Measurements from ENCODE around the gene ST8SIA4.

Gene ST8SIA4

GRCh38 chr5:100898504-100899346 lies 4.4 kb downstream of the ST8SIA4 start:
- no peak for DNase-seq (ENCODE audit: insufficient read length, low spot score)
- no peak for TF ChIP-seq POLR2A (IDR thresholded peaks at IDR 0.05; ENCODE audit: low read depth, low read length)
- no peak for FAIRE-seq

DNA sequence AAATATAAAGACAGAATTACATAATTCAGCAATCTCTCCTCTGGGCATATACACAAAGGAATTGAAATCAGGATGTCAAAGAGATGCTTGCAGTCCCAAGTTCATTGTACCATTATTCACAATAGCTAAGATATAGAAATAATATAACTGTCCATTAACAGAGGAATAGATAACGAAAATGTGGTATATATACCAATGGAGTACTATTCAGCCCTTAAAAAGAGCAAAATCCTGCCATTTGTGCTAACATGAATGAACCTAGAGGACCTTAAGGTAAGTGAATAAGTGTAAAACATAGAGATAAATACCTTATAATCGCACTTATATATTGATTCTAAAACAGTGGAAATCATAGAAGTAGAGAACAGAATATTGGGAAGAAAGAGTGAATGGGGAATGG lies 7.0 kb downstream of the ST8SIA4 start:
- no peak for TF ChIP-seq POLR2A (IDR thresholded peaks at IDR 0.05; ENCODE audit: low read depth, low read length)
- FAIRE-seq = no peak

DNA sequence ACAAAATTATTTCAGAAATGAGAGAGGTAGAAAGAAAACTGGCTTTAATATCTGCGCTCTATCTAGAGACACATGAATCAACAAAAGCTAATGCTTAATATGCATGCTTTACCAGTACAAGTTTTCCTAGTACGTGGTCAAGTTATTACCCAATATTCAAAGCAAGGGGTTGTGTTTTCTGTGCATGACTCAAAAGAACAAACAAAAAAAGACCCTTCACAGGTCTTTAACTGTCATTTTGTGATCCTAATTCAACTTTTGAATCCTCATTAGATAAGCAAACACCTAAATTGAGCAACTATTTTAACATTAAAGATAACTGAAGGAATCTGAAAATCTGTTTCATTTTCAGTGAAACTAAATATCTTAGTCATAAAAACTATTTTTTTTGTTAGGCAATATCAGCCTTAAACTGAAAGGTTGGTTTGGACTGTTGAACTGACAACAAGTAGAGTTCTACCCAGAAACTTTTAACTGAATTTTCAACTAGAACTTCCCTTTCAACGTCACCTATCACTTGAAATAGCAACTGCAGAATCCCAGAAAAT lies 12.5 kb downstream of the ST8SIA4 start:
- no peak for DNase-seq (ENCODE audit: insufficient read length, low spot score)

More for the DNA sequence above, 7.0 kb downstream of the ST8SIA4 start:
- DNase-seq (ENCODE audit: insufficient read length, low spot score) = no peak

GRCh38 chr5:100889896-100890295 lies 13.2 kb downstream of the ST8SIA4 start:
- no peak for TF ChIP-seq POLR2A (IDR thresholded peaks at IDR 0.05; ENCODE audit: low read depth, low read length)
- DNase-seq (ENCODE audit: insufficient read length, low spot score) (no peak), FAIRE-seq (no peak)

More for the DNA sequence above, 12.5 kb downstream of the ST8SIA4 start:
- no peak for TF ChIP-seq POLR2A (IDR thresholded peaks at IDR 0.05; ENCODE audit: low read depth, low read length)
- peak; percentile 65 for FAIRE-seq

DNA sequence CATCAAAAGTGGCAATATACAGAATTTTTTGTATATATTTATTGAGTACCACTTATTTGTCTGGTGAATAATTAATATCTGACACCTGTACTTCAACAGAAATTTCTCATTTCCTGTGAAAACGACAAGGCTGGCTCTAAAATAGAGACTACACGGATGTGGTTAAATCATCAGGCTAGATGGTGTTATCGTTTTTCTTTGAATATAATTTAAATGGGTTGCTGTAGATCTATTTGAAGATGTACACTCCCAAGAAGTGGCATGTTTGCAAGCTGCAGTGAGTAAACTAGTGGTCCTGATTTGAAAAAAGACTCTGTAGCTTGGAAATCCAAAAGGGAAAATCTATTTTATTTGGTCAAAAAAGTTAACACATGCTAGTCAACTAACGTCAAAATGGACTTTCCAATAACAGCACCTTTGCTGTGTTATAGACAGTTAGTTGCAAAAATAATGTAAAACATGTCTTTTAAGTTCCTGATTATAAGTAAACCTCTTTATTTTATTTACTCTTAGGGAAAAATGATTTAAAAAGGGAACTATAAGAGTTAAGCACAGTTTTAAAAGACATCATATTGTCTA lies 13.8 kb downstream of the ST8SIA4 start:
- no peak for DNase-seq (ENCODE audit: insufficient read length, low spot score)
- TF ChIP-seq POLR2A (IDR thresholded peaks at IDR 0.05; ENCODE audit: low read depth, low read length) = no peak
- FAIRE-seq = no peak

- DNase-seq (ENCODE audit: insufficient read length, low spot score) (no peak), FAIRE-seq (no peak)
- no peak for TF ChIP-seq POLR2A (IDR thresholded peaks at IDR 0.05; ENCODE audit: low read depth, low read length)
These were observed 25.8 kb downstream of the ST8SIA4 start for GRCh38 chr5:100877274-100877673.

DNA sequence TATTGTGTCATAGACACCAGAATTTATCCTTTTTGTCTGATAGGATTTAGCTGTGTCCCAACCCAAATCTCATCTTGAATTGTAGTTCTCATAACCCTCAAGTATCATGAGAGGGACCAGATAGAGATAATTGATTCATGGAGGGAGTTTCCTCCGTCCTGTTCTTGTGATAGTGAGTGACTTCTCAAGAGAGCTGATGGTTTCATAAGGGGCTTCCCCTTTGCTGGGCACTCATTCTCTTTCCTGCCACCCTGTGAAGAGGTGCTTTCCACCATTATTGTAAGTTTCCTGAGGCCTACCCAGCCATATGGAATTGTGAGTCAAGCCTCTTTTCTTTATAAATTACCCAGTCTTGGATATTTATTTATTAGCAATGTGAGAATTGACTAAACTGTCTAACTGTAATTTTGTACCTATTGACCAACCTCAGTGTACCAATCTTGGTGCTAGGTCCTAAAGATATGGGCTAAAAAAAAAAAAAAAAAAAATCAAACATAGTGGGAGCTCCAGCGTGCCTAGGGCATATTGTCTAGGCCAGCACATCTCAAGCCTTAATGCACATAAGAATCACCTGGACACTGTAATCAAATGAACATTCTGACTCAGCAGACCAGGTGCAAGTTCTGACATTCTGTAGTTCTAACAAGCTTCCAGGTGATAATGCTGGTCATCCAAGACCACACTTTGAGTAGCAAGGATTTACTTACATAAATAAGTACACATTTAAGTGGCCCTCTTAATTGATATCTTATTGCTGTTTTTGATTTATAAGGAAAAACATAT lies 30.5 kb downstream of the ST8SIA4 start:
- DNase-seq (ENCODE audit: insufficient read length, low spot score) (no peak), FAIRE-seq (no peak)
- TF ChIP-seq POLR2A (IDR thresholded peaks at IDR 0.05; ENCODE audit: low read depth, low read length) = no peak

- FAIRE-seq = no peak
These were observed 36.0 kb downstream of the ST8SIA4 start for GRCh38 chr5:100867039-100867562.

GRCh38 chr5:100864931-100865330 lies 38.2 kb downstream of the ST8SIA4 start:
- no peak for TF ChIP-seq POLR2A (IDR thresholded peaks at IDR 0.05; ENCODE audit: low read depth, low read length)
- DNase-seq (ENCODE audit: insufficient read length, low spot score) (no peak), FAIRE-seq (no peak)

More at GRCh38 chr5:100867039-100867562, 36.0 kb downstream of the ST8SIA4 start:
- TF ChIP-seq POLR2A (IDR thresholded peaks at IDR 0.05; ENCODE audit: low read depth, low read length) = no peak
- DNase-seq (ENCODE audit: insufficient read length, low spot score) = no peak

- DNase-seq (ENCODE audit: insufficient read length, low spot score) (no peak), FAIRE-seq (no peak)
- no peak for TF ChIP-seq POLR2A (IDR thresholded peaks at IDR 0.05; ENCODE audit: low read depth, low read length)
These were observed 39.3 kb downstream of the ST8SIA4 start for GRCh38 chr5:100863739-100864138.

DNA sequence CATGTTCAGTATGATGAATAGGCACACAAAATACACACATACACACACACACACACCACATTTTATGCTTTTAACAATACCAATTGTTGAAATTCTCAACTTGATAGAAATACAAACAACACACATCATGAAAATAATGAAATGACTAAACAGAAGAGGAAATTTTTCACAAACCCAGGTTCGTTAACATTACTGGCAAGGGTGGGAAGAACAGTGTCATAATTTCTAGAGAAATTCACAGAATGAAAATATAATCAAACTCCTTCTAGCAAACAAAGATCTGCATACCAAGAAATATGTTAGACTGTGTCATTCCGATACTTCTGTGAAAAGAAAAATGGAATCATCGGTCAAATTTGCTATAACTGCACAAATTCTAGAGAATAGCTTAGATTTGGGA lies 41.9 kb downstream of the ST8SIA4 start:
- DNase-seq (ENCODE audit: insufficient read length, low spot score) = no peak
- FAIRE-seq = no peak
- no peak for TF ChIP-seq POLR2A (IDR thresholded peaks at IDR 0.05; ENCODE audit: low read depth, low read length)

GRCh38 chr5:100860407-100860806 lies 42.7 kb downstream of the ST8SIA4 start:
- DNase-seq (ENCODE audit: insufficient read length, low spot score) (no peak), FAIRE-seq (no peak)

GRCh38 chr5:100858987-100859545 lies 44.0 kb downstream of the ST8SIA4 start:
- no peak for DNase-seq (ENCODE audit: insufficient read length, low spot score)
- no peak for FAIRE-seq
- no peak for TF ChIP-seq POLR2A (IDR thresholded peaks at IDR 0.05; ENCODE audit: low read depth, low read length)

More at GRCh38 chr5:100860407-100860806, 42.7 kb downstream of the ST8SIA4 start:
- no peak for TF ChIP-seq POLR2A (IDR thresholded peaks at IDR 0.05; ENCODE audit: low read depth, low read length)
